ENCODE data around the gene SLC15A3.

Gene SLC15A3

DNA sequence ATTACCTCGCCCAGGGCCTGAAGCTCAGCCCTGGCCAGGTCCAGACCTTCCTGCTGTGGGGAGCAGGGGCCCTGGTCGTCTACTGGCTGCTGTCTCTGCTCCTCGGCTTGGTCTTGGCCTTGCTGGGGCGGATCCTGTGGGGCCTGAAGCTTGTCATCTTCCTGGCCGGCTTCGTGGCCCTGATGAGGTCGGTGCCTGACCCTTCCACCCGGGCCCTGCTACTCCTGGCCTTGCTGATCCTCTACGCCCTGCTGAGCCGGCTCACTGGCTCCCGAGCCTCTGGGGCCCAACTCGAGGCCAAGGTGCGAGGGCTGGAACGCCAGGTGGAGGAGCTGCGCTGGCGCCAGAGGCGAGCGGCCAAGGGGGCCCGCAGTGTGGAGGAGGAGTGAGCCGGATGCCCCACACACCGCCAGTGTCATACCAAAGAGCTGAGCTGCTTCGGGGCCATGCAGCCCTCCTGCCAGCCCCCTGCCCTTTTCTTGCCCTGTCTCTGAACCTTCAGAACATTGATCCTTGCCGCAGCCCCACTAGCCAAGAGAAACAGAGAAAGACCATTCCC is 30.1 kb downstream of the SLC15A3 start:
- Histone ChIP-seq H3K27ac (no peak overlapping the region), H4K20me1 (peaks cover 23 to 99% (median 90%) of the 10 kb centered on the region in 11 experiments; a peak in 21 of 22 replicates), H3K9me3 (replicated peaks in 1 of 11) (no peaks in the 10 kb centered on the region), H3K27me3 (peaks cover 36 to 57% (median 47%) of the 10 kb centered on the region in 11 experiments), H3K36me3 (peaks cover 38 to 70% (median 59%) of the 10 kb centered on the region in 11 experiments), H3K4me3 (no peak overlapping the region), H3K4me1 (peaks cover 48 to 75% (median 72%) of the 10 kb centered on the region in 10 experiments), H3K9ac (peak overlapping the region in 2 of 11 experiments; percentile 12 to 18; a peak in 1 of 22 replicates), H3K4me2 (0 out of 22 replicates have a peak overlapping the region, but pooled peaks of 4 of the 11 experiments have one; percentile 77 to 96 (median 90))
- TF ChIP-seq Cebpa-rat (IDR thresholded peaks at IDR 0.05) = no peak

DNA sequence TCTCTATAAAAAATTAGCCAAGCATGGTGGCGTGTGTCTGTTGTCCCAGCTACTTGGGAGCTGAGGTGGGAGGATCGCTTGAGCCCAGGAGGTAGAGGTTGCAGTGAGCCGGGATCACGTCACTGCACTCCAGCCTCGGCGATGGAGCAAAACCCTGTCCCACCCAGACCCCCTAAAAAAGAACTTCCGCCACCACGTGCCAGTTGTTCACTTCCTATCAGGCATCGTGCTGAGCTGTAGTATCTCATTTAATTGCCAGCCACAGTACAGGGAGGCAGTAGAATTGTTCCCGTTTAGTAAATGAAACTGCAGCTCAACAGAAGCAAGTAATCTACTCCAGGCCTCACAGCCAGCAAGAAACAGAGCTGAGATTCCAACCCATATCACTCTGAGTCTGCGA is 30.7 kb downstream of the SLC15A3 start:
- Histone ChIP-seq H3K9me3 (replicated peaks in 1 of 11) (no peaks in the 10 kb centered on the region), H3K4me2 (no peak overlapping the region), H3K27ac (no peak overlapping the region), H3K27me3 (peaks cover 35 to 51% (median 43%) of the 10 kb centered on the region in 11 experiments), H4K20me1 (peaks cover 27 to 100% (median 96%) of the 10 kb centered on the region in 11 experiments; a peak in 21 of 22 replicates), H3K36me3 (peaks cover 38 to 76% (median 64%) of the 10 kb centered on the region in 11 experiments), H3K4me1 (peaks cover 54 to 81% (median 78%) of the 10 kb centered on the region in 10 experiments), H3K4me3 (no peak overlapping the region), H3K9ac (no peak overlapping the region)
- TF ChIP-seq Cebpa-rat (IDR thresholded peaks at IDR 0.05) = no peak

DNA sequence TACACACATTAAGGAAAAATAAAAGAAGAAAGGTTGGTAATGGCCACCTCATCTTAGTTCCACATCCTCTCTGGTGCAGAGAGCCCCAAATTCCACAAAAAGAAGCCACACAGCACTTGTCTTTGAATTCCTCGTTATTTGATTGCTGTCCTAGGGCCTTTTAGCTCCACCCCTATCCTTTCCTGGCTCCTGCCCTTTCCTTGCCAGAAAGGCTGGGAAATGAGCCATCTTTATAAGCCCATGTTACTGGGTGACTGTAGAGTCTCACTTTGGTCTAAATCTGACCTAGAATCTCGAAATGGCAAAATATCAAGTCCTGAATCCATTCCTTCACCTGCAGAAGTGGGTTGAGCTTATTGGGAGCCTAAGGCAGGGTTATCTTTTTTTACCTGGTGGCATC is 32.0 kb downstream of the SLC15A3 start:
- peaks cover 55 to 81% (median 76%) of the 10 kb centered on the region in 10 experiments for H3K4me1 ChIP-seq
- peak overlapping the region in 3 of 11 experiments; percentile 8 to 55 (median 32); a peak in 6 of 22 replicates for H3K27ac ChIP-seq
- H3K4me3 ChIP-seq = no peak overlapping the region
- TF ChIP-seq Cebpa-rat (IDR thresholded peaks at IDR 0.05) = no peak
- H3K36me3 ChIP-seq = peaks cover 38 to 80% (median 64%) of the 10 kb centered on the region in 11 experiments
- no peaks in the 10 kb centered on the region for H3K9me3 ChIP-seq (replicated peaks in 1 of 11)
- H3K9ac ChIP-seq = peak overlapping the region in 1 of 11 experiments; percentile 6; a peak in 1 of 22 replicates
- peaks cover 33 to 98% (median 93%) of the 10 kb centered on the region in 11 experiments; a peak in 21 of 22 replicates for H4K20me1 ChIP-seq
- peak overlapping the region in 7 of 11 experiments; percentile 48 to 94 (median 86); a peak in 13 of 22 replicates for H3K4me2 ChIP-seq
- H3K27me3 ChIP-seq = peaks cover 22 to 38% (median 30%) of the 10 kb centered on the region in 11 experiments

DNA sequence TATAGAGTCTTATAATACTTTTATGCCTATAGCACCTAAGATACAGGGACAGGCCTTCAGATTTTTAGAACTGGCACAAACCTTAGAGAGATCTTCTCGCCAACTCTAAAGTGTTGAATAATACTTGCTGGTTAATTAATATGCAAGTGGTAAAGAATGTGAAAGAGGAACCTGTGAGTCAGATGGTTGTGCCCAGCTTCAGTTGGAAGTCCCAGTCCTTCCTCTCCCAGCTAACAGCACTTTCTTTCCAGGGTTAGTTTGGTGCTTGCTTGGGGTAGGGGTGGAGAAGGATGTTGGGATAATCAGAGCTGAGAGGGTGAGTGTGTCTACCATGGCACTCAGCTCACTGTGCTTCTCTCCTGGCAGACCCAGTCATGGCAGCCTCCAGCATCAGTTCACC is 32.7 kb downstream of the SLC15A3 start:
- TF ChIP-seq Cebpa-rat (IDR thresholded peaks at IDR 0.05) = no peak
- Histone ChIP-seq H3K4me1 (peaks cover 49 to 77% (median 70%) of the 10 kb centered on the region in 10 experiments), H3K4me2 (peak overlapping the region in 10 of 11 experiments; percentile 4 to 94 (median 70); a peak in 16 of 22 replicates), H4K20me1 (peaks cover 33 to 96% (median 87%) of the 10 kb centered on the region in 11 experiments; a peak in 21 of 22 replicates), H3K9ac (peak overlapping the region in 2 of 11 experiments; percentile 6 to 22; a peak in 3 of 22 replicates), H3K36me3 (peaks cover 38 to 80% (median 64%) of the 10 kb centered on the region in 11 experiments), H3K27ac (peak overlapping the region in 3 of 11 experiments; percentile 8 to 55 (median 32); a peak in 6 of 22 replicates), H3K27me3 (peaks cover 15 to 32% (median 23%) of the 10 kb centered on the region in 11 experiments), H3K9me3 (replicated peaks in 1 of 11) (no peaks in the 10 kb centered on the region), H3K4me3 (no peak overlapping the region)

DNA sequence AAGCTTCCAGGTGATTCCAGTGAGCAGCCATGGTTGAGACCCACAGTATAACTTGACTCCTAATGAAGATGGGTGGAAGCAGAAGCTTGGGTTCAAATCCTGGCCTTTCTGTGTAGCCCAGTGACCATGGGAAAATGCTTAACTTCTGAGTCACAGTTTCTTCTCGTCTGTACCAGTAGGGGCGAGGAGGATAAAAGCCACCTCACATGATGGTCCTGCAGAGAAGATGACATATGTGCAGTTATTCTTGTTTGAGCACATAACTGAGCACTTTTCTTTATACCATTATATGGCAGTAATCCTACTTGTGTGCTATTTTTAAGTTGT is 33.1 kb downstream of the SLC15A3 start:
- Histone ChIP-seq H3K9me3 (replicated peaks in 1 of 11) (no peaks in the 10 kb centered on the region), H3K4me1 (peaks cover 45 to 73% (median 66%) of the 10 kb centered on the region in 10 experiments), H3K27me3 (peaks cover 11 to 28% (median 19%) of the 10 kb centered on the region in 11 experiments), H3K36me3 (peaks cover 38 to 80% (median 64%) of the 10 kb centered on the region in 11 experiments), H3K9ac (peak overlapping the region in 1 of 11 experiments; percentile 22; a peak in 1 of 22 replicates), H3K4me3 (no peak overlapping the region), H3K4me2 (peak overlapping the region; percentile 2 to 94 (median 65); a peak in 15 of 22 replicates), H4K20me1 (peaks cover 33 to 92% (median 83%) of the 10 kb centered on the region in 11 experiments; a peak in 21 of 22 replicates), H3K27ac (peak overlapping the region in 2 of 11 experiments; percentile 32 to 55; a peak in 3 of 22 replicates)
- TF ChIP-seq Cebpa-rat (IDR thresholded peaks at IDR 0.05) = no peak

DNA sequence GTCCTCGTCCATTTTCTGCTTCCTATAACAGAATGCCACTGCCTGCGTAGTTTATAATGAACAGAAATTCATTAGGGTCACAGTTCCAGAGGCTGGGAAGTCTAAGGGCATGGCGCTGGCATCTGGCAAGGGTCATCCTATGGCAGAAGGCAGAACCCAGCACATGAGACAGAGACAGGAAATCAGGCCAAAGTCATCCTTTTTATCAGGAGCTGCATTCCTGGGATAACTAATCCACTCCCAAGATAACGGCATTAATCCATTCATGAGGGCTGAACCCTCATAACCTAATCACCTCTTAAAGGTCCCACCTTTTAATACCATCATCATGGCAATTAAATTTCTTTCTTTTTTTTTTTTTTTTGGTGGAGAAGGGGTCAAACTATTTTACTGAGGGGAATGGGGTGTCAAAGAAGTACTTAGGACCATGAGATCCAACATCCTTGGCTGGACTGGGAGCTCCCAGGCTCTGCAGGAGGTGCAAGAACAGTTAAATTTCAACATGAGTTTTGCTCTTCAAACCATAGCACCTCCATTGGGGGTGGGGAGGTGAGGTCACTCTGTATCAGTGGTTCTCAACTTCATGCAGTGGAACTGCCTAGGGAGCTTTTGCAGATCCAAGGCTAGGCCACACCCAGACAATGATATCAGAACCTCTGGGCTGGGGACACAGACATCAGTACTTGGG is 33.6 kb downstream of the SLC15A3 start:
- Histone ChIP-seq H3K27ac (peak overlapping the region in 2 of 11 experiments; percentile 32 to 55; a peak in 3 of 22 replicates), H3K9ac (no peak overlapping the region), H3K4me3 (no peak overlapping the region), H3K4me2 (peak overlapping the region; percentile 2 to 94 (median 65); a peak in 15 of 22 replicates), H3K9me3 (replicated peaks in 1 of 11) (no peaks in the 10 kb centered on the region), H3K4me1 (peaks cover 42 to 70% (median 62%) of the 10 kb centered on the region in 10 experiments), H4K20me1 (peaks cover 33 to 87% (median 78%) of the 10 kb centered on the region in 11 experiments; a peak in 21 of 22 replicates), H3K27me3 (peaks cover 6 to 23% (median 14%) of the 10 kb centered on the region in 11 experiments), H3K36me3 (peaks cover 36 to 75% (median 60%) of the 10 kb centered on the region in 11 experiments)
- no peak for TF ChIP-seq Cebpa-rat (IDR thresholded peaks at IDR 0.05)

DNA sequence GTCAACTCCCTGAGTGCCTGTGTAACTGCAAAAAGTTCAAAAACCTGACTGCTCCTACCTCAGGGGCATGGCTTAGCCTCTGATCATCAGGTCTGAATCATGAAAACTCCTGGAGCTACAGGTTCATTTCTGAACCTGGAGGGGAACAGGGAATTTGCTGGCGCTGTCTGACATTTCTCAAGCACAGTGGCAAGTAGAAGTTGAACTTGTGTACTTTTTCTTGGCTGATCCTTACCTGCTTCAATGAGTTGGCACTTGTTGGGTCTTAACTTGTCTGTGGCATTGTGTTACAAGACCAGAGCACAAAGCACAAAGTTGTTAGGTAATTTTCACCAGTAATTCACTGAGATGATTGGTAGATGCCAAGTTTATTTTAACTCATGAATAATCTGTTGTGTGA is 34.7 kb downstream of the SLC15A3 start:
- Histone ChIP-seq H3K36me3 (peaks cover 26 to 64% (median 49%) of the 10 kb centered on the region in 11 experiments), H3K4me3 (no peak overlapping the region), H3K27me3 (peaks cover 0 to 11% (median 3%) of the 10 kb centered on the region in 11 experiments; a peak in 10 of 22 replicates), H3K27ac (no peak overlapping the region), H3K9me3 (replicated peaks in 1 of 11) (no peaks in the 10 kb centered on the region), H3K4me2 (peak overlapping the region; percentile 87 to 98 (median 97); a peak in 19 of 22 replicates), H3K9ac (peak overlapping the region in 3 of 11 experiments; percentile 1 to 88 (median 21); a peak in 1 of 22 replicates), H3K4me1 (peaks cover 42 to 73% (median 69%) of the 10 kb centered on the region in 10 experiments), H4K20me1 (peaks cover 25 to 76% (median 66%) of the 10 kb centered on the region in 11 experiments; a peak in 21 of 22 replicates)
- no peak for TF ChIP-seq Cebpa-rat (IDR thresholded peaks at IDR 0.05)

DNA sequence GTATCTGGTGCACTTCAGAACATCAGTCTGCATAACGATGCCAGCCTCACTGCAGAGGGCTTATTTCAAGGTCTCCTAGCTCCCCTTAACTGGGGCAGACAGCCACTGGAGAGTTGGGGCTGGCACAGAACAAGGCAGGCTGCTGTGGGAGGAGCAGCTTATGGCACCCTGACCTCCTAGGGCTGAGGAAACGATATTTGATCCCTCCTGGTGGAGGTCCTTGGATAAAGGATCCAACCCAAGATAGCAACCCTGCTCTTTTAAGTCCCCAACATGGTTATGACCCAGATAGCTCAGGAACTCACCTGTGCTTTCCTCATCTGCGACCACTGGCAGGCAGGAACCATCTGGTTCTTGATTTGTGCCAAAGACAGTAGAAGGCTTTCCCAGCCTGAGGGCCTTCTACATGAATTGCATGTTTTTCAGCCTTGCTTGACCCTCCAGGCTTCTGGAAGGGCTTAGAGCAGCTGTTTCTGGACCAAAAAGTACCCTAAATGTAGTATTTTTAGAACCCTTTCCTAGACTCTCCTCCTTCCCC is 35.2 kb downstream of the SLC15A3 start:
- peaks cover 43 to 76% (median 71%) of the 10 kb centered on the region in 10 experiments for H3K4me1 ChIP-seq
- peak overlapping the region in 7 of 11 experiments; percentile 1 to 89 (median 31); a peak in 8 of 22 replicates for H3K9ac ChIP-seq
- H3K4me2 ChIP-seq = peak overlapping the region; percentile 87 to 98 (median 97)
- H3K4me3 ChIP-seq = no peak overlapping the region
- H3K36me3 ChIP-seq = peaks cover 21 to 58% (median 44%) of the 10 kb centered on the region in 11 experiments
- H3K27ac ChIP-seq = peak overlapping the region in 1 of 11 experiments; percentile 89; a peak in 1 of 22 replicates
- peaks cover 0 to 6% (median 0%) of the 10 kb centered on the region in 11 experiments; a peak in 4 of 22 replicates for H3K27me3 ChIP-seq
- H4K20me1 ChIP-seq = peaks cover 25 to 71% (median 61%) of the 10 kb centered on the region in 11 experiments; a peak in 21 of 22 replicates
- no peaks in the 10 kb centered on the region for H3K9me3 ChIP-seq (replicated peaks in 1 of 11)
- TF ChIP-seq Cebpa-rat (IDR thresholded peaks at IDR 0.05) = no peak

Measured in BLaER1 treated with 17β-estradiol and CSF1 and Interleukin-3, amounts not matched to agents 10 nM and 100 nM (cell line).